GM19240 (cell line): ENCODE results near the gene STAP2.

Experiments used
- DNase-seq: peaks from one replicate; pipeline ENCODE4 v3.0.0; 2011; ENCODE audit warnings: low spot score; ENCODE audit not compliant: insufficient read length

Gene STAP2, protein sequence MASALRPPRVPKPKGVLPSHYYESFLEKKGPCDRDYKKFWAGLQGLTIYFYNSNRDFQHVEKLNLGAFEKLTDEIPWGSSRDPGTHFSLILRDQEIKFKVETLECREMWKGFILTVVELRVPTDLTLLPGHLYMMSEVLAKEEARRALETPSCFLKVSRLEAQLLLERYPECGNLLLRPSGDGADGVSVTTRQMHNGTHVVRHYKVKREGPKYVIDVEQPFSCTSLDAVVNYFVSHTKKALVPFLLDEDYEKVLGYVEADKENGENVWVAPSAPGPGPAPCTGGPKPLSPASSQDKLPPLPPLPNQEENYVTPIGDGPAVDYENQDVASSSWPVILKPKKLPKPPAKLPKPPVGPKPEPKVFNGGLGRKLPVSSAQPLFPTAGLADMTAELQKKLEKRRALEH

DNA sequence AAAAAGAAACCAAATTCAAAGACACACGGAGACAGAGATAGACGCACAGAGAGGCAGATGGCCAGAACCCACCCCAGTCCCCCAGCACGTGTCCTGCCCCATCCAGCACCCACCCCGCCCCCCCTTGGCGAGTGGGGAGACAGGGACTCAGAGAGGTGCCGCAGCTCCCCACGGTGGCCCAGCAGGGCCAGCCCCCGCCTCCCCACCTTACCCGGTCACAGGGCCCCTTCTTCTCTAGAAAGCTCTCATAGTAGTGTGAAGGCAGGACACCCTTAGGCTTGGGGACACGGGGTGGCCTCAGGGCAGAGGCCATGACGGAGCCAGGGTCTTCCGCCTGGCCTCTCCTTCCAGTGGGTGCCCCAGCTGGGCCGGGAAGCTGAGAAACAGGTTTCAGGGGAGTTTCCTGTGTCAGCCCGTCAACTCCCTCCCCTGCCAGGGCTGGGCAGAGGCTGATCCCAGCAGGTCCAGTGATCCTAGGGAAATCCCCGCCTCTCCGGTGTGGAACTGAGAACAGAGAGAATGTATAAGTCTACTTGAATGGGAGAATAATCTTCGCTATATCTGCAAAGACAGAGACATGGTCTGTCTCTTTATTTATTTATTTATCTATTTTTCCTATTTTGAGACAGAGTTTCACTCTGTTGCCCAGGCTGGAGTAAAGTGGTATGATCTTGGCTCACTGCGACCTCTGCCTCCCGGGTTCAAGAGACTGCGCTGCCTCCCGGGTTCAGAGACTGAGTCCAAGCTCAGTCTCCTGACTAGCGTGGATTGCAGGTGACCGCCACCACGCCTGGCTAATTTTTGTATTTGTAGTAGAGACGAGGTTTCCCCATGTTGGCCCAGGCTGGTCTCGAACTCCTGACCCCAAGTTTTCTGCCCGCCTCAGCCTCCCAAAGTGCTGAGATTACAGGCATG, at the start of gene STAP2:
TSS of gene STAP2 (minus strand) at position 387 of the 915 bp plus-strand sequence. CDS start at position 313, 74 bp downstream.
- DNase-seq: no peak

DNA sequence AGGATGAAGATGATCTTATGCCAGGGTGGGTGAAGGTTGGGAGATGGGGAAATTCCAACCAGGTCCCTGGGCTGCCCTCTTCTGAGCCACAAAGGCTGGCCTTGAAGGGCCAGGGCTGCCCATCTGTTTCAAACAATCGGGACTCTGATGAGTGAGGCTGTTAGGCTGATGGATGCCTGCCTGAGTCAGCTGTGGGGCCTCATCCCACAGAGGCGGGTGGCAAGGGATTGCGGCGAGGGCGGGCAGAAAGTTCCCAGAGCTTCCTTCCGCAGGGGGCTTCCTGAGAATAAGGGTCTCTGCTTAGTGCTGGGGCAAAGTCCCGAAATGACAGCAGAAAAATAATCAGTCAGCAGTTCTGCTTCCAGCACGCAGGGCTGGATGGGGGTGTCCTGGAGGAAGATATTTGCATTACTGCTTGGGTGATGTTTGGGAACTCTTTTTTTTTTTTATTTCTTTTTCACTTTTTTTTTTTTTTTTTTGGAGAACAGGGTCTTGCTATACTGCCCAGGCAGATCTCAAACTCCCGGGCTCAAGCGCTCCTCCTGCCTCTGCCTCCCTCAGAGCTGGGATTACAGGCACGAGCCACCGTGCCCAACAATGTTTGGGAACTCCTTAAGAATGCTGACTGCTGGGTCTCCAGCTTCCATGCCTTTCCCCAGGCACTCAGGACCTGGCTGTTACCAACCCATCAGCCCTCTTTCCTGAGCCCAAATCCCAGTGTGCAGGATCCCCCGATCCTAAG, 47.6 kb upstream of the STAP2 start:
- no peak for DNase-seq

DNA sequence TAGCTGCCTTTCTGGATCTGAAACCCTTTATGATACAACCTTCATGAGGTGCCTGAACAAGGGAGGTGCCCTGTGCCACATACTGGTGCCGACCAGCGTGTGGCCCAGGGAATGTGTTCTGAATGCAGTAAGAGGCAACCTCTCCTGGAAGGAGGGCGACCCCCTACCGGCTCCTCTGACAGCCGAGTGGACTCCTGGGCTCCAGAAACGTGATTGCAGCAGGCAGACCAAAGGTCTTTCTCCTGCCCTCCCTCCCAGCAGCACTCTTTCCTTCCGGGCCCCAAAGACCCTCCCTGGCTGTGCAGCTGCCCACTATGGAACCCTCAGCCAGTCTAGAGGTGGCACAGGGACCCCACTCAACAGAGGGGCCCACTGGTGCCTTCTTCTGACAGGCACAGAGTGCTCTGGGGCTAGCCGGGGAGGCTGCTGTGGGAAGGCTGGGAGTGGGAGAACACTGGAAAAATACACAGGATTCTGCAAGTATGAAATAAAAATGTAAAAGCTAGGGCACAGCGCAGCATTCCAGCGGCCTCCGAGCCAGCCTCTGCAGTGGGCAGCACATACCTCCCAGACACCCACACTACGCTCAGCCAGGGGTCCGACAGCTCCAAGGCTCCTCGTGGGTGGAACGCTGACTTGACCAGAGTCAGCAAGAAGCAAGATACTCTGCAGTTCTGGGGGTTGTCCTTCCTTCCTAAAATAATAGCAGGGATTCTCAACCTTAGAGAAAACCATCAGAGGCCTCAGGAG, 46.8 kb upstream of the STAP2 start:
- DNase-seq: no peak

DNA sequence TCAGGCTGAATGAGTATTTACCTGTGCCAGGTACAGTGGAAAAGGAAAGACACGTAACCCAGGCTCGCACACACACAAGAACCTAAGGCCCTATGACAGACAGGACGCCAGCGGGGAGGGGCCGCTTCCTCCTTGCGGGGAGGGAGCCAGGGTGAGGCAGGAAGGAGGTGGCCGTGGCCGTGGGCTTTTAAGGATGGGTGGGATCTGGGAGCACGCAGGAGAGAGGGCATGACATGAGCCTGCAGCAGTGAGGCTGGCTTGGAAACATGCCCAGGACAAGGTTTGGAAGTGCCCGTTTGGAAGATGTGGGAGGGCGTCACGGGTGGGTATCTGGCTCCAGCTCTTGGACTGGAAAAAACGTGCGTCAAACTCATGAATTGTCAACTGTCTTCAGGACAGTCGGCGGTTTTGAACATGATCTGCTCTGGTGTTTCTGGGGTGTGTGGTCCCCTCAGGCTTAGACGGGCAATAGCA, 41.7 kb upstream of the STAP2 start:
- no peak for DNase-seq

DNA sequence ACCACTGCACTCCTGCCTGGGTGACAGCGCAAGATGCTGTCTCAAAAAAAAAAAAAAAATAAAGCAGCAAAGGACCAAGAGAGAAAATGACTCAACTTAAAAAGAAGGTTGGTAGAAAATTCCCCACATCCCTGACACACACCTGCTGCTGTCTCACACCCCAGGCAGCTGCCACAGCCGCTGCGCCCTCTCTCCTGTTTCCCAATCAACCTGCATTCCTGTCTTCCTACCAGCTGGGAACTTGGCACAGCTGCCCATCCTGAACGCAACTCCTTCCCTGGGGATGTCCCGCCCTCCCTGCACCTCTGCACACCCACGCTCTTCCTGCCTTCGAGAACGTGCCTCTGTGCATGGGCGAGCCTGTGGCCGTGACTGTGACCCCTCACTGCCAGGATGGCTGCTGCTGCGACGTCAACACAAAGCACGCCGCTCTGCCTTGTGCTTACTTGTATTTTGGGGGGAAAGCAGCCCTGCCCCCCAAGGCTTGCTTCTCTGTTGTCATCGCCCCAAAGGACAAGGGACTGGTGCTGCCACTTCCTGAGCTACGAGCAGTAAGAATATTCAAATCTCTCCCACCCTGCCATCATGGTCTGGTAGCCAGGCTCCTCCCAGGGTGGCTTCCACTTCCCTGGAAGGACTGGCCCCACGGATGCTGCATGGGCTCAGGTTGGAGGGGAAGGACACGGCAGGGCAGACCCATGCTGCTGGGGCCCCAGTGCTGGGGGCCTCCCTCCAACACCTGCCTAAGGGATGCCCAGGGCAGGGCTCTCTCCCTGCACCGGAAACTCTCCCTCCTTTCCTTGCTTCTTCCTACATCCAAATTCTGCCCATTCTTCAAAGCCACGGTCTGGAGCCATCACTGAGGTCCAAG, 41.0 kb upstream of the STAP2 start:
- no peak for DNase-seq

DNA sequence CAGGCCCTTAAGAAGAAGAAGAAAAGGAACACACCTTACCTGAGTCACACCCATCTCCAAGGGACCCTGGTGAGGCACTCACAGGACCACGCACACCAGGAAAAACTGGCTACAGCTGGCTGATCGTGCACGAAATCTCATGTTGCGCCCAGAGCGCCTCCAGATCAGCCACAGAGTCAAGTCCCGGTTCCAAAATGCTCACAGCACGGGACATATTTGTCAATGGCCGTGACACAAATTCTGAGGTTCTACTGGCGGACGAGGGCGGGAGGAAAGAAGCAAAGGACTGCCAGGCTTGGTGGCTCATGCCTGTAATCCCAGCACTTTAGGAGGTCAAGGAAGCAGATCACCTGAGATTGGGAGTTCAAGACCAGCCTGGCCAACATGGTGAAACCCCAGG, 40.3 kb upstream of the STAP2 start:
- no peak for DNase-seq

DNA sequence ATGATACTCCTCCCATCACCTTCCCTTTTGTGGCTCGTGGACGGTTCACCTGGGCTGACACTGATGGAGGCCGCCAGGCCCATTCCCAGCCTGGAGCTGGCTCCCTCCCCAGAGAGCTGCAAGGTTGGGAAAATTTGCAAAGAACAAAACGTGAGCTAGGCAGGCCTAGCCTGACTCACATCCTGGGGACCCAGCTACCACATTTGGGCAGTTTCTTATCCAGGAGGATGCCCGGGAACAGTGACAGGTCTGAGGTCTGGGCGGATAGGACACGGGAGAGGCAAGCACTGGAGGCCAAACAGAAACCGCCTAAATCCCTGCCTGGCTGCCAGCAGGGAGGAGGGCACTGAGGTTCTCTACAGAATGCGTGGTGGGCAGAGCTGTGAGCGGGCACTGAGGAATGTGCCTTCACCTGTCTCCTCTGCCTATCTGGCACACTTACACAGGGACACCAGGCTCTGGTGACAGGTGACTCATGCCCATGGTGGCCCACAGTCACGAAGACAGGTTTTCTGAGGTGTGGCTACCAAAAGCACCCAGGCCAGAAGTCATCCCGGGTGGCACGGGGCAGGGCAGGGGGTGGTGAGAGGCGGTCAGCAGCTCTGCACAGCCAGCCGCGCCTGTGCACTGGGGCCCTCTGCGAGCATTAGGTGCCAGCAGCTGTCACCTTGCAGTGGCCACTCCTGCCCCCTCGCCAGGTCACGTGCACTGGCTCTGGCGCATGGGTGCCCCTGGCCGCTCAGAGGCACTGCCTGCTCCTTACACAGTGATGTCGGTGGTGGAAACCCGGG, 38.6 kb upstream of the STAP2 start:
- DNase-seq: no peak

DNA sequence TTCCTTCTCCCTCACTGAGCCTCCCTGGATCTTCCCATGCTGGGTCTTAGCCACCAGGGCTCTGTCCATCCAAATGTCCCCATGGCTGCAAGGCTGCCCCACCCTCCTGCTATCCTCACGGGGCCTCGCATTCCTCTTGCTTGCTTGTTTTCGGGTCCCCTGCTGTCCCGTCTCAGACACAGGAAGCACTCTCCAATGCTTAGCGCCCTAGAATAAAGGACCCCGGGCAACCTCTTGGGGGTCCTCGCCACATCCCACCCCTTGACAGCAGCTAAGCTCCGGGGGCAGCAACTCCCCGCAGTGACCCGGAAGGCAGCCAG, 38.0 kb upstream of the STAP2 start:
- DNase-seq: no peak

DNA sequence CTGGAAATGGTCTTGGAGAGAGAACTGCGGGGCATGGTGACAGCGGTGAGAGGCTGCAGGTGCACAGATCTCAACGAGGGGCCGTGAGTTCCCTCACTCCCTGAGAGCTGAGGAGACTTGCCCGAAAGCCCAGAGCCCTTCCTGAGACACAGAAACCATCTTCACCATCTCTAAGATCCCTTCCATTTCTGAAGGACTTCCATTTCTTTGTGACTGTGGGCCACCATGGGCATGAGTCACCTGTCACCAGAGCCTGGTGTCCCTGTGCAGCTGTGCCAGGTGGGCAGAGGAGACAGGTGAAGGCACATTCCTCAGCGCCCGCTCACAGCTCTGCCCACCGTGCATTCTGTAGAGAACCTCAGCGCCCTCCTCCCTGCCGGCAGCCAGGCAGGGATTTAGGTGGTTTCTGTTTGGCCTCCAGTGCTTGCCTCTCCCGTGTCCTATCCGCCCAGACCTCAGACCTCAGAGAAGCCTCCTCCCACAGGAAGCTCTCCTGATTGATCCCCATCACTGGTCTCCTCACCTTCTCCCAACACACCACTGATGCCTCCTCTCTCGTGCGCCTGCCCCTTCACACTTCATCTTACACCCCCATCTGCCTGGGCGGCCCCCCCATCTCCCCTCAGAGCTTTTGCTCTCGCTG, 37.5 kb upstream of the STAP2 start:
- DNase-seq: no peak

DNA sequence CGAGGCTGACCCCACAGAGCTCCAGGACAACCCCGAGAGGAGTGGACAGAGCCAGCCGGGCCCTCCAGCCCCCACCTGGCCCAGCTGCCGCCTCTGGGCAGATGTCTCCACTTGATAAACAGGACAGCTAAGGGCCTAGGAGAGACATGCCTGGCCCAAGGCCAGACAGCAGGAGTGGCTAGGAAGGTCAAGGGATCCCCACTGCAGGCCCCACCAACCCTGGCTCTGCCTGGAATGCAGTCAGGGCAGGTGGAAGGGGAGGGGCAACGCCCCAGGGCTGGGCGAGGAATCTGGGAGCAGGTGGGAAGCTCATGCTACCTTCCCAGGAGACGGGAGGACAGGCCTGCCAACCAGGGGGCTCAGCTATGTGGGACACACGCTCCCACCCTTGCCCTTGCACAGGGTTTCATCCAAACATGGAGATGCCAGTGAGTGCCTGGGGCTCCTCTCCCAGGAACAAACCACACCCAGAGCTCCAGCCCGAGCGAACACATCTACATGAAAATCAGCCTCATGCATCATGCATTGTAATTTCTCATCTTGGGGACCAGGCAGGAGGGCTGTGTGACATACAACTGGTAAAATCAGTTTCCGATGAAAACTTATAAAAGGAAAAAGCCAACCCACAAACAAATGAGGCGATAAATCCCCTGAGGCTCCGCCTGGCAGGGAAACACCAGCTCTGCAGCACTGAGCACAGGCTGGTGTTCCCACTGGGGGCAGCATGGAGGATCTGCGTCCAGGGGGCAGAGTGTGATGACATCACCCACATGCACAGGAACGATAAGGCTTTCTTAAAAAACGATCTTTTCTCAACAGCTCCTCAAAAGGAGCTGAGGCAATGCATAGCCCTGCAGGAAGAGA, 36.8 kb upstream of the STAP2 start:
- DNase-seq: no peak

DNA sequence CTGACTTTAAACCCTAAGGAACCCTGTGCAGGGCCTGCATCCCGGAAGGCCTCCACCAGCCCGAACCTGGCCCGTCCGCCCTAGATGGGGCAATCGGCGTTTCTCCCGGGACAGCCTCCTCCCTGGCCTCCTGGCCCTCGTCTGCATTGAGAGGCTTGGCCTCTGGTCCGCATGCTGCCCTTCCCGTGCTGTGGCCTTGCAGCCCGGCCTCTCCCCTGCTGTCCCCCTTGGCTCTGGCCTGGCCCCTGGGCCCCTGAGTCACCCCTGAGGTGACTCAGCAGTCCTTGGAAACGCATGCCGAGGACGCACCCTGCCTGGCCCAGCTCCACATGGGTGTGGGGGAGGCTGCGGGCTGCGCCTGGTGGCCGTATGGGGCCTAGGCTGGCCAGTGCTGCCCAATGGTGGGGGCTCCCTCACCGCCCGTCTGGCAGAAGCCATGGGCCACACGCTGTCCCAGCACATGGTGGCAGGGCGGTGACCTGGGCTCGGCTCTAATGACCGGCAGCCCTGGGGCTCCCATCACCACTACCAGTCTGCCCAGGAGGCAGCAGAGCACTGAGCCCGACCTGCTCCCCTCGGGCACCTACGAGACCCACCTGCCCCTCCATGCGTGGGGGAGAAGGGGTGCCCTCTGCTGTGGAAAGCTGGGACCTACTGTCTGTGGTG, 36.0 kb upstream of the STAP2 start:
- no peak for DNase-seq

DNA sequence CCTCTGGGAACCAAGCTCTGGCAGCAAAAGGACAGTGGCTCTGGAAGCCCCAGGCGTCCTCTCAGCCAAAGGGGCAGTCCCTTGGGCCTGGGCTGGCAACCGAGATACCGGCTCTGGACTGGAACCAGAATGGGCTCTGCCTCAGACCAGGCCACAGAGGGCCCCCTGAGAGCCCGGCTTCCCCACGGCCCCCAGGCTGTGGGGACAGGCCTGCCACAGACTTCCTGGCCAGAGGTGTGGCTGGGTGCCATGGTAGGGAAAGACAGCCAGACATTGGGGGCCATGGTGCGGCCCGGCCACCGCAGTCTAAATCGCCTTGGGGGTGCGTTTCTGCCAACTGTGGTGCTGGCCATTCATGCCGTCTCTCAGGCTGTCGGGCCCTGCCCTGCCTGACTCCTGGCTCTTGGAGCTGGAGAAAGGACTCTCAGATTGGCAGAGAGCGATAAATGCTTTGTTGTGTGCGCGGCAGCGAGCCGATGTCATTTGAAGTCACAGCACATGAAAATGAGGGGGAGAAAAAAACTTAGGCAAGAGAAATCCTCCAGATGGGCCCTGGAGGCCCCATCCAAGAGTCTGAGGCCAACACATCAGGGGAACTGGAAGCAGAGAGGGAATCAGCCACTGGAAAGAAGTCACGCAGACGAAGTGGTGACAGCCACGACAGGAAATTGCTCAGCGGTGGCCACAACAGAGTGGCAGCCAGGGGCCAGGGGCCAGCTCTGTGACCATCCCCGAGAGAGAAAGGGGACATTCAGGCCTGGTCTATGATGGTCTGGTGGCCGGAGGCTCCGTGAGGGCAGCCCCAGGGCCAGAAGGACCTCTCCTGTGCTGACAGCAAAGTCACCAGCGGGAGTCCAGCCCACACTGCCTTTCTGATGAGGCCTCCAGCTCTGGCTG, 35.2 kb upstream of the STAP2 start:
- no peak for DNase-seq

DNA sequence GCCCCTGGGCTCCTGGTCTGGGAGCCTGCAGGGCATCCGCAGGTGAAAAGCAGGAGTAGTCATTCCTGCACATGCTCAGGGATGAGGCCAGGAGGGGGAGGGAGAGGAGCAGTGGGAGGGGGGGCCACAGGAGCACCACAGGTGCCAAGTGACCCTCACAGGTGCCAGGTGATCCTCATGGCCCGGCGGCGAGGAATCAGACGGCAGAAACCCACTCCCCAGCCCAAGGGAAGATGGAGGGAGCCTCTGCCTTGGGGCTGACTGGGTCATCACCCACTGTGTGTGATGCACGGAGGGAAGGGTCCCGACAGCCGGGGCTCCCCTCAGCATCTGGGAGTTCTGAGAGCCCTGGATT, 34.4 kb upstream of the STAP2 start:
- no peak for DNase-seq

DNA sequence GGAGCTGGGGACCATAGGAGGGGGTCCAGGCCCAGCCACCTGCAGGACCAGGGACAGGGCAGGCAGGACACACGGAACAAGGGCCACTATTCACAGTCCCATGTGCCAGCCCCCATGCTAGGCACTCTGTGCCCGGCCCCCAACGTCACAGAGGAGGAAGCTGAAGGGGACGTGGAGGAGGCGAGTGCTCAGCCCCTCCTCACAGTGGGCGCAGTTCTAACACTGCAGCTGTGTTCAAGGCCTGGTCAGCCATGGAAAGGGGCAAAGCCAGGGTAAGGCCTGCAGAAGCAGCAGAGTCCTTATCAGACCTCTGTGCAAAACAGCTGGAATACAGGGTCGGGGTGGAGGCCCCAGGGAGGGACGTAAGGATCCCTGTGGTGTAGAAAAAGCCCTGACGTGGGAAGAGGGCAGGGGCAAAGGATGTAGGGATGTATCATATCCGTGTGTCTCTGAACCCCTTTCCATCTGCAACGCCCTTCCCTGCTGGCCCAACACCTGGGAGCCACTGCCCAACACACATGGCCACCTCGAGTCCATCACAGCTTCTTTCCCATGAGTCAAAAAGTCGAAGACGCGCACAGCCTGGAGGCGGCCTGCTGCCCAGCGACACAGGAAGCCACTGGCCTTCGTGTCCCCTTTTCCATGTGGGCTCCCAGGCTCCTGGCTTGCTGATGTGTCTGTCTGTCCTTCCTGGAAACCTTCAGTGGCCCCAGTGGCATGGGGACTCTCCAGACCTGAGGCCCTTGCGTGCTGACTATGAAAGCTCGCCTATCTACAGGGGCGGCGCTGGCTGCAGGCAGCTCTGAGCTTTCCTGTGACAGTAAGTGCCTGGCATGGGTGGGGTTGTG, 33.8 kb upstream of the STAP2 start:
- DNase-seq: no peak
